AG04450 (cell line): Measurements from ENCODE around the gene ATP1B3. TPM values are rescaled to one million over a fixed set of nuclear protein-coding genes. Genes with fewer than 3 reads are reported as not detected.
"Not testable (repeated sequence)": the region's sequence is repeated elsewhere in the genome, so short reads cannot be mapped to it uniquely, and the experiment has no call there.

Source experiments
- CTCF ChIA-PET: fragments of 300-600, 350-600 bp; formaldehyde crosslinking; extraction: SDS; loops from one replicate; lab custom pipeline; 2022; ENCODE audit warnings: antibody characterized with exemption, inconsistent platforms; lab: Charles Lee
- POLR2A ChIA-PET: fragments of 350-600 bp; formaldehyde crosslinking; extraction: SDS; loops from one replicate; lab custom pipeline; 2021; ENCODE audit warnings: antibody characterized with exemption, inconsistent platforms; lab: Yijun Ruan, JAX
- DNase-seq: peaks from one replicate; pipeline ENCODE4 v3.0.0-alpha.2; 2011; ENCODE audit warnings: low read depth, low spot score
- H3K27ac ChIP-seq: one replicate; pipeline ENCODE4 v1.5.1; 2012; ENCODE audit warnings: low read depth, low read length, control low read depth
- H3K27me3 ChIP-seq: one replicate; pipeline ENCODE4 v1.6.0; 2012; ENCODE audit warnings: low read length; ENCODE audit not compliant: control insufficient read depth, insufficient read depth
- H3K4me3 ChIP-seq: 2 replicates; pipeline ENCODE4 v1.5.1; 2011; ENCODE audit warnings: mild to moderate bottlenecking, low read depth, low read length, control low read depth
- H3K9me3 ChIP-seq: 2 replicates; pipeline ENCODE4 v1.5.1; 2012; ENCODE audit warnings: low read length; ENCODE audit not compliant: control insufficient read depth, insufficient read depth
- CTCF ChIP-seq: IDR thresholded peaks from 2 replicates; pipeline ENCODE4 v1.5.1; 2011; ENCODE audit warnings: low read depth, low read length, control low read depth, inconsistent platforms
- polyA plus RNA-seq: library from polyadenylated mRNA; depleted of rRNA; stranded (reverse); fragments of >200 nt; gene quantifications from 2 replicates; pipeline ENCODE4 v1.2.3, GENCODE V29; 2011

Gene ATP1B3
- polyA plus RNA-seq, 1 experiment, result 199 TPM

DNA sequence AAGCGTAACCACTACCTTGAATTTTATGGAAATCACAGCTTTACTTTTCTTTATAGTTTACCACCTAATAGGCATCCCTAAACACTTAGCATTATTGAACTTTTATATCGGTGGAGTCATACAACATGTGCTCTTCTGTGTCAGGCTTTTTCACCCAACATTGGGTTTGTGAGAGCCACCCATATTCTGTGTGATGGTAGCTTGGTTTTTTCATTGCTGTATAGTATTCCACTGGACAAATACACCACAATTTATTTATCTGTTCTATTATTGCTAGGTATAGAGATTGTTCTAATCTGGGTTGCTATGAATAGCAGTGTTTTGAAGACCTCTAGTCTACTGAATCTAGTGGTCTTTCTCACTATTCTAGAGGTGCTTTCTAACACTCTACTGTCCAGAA lies 31.6 kb upstream of the ATP1B3 start:
- CTCF ChIA-PET, result interaction anchor here (1.4 to 1.9 kb wide), 2 partner anchors 31 to 106 kb away, joined by 3 to 7 read pairs; partner anchors contain the start of gene RNF7
- no peaks in the 10 kb centered on the region for H3K27me3 ChIP-seq
- no peak overlapping the region for H3K27ac ChIP-seq
- no peak overlapping the region for H3K4me3 ChIP-seq
- H3K9me3 ChIP-seq, result no peaks in the 10 kb centered on the region
- POLR2A ChIA-PET, result interaction anchor here (0.6 kb wide), 1 partner anchor 14 kb away, joined by 3 read pairs; no protein-coding TSS in a partner anchor
- DNase-seq, result no peak
- TF ChIP-seq CTCF, result no peak

DNA sequence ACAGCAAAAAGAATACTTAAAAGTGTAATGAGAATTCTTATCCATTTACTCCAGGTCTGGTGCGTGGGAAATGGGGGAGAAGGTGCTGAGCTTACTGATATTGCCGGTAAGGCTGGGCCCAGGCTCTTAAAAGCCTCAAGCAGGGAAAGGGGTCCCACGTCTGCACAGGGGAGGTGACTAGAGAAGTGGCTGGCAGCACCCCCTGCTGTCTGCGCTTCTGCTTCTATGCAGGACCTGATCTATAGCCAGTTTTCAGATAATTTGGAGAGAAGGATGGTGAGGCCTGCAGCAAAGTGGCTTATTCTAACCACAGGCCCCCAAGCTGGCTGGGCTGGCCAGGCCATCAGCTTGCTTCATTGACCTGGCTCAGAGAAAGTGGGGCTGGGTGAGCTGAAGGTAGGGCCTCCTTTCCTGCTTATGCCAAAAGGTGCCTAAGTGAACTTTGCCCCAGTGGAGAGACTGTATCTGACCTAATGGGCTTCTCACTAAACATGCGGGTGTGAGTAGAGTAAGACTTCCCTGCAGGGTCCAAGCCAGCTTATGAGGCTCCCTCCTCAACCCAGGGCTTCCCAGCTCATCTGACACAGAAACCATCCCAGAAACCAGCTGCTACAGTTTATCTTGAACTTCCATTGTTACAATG lies 30.9 kb upstream of the ATP1B3 start:
- Histone ChIP-seq H3K9me3 (no peaks in the 10 kb centered on the region), H3K27ac (no peak overlapping the region), H3K27me3 (no peaks in the 10 kb centered on the region), H3K4me3 (no peak overlapping the region)
- TF ChIP-seq CTCF, result no peak
- ChIA-PET POLR2A (no interaction called here), CTCF (interaction anchor here (1.4 to 1.9 kb wide), 2 partner anchors 30 to 107 kb away, joined by 3 to 7 read pairs; partner anchors contain the start of gene RNF7)
- no peak for DNase-seq

GRCh38 chr3:141846050-141846433 lies 30.4 kb upstream of the ATP1B3 start:
- no peak for DNase-seq
- Histone ChIP-seq H3K27ac (no peak overlapping the region), H3K27me3 (no peaks in the 10 kb centered on the region), H3K9me3 (no peaks in the 10 kb centered on the region), H3K4me3 (no peak overlapping the region)
- TF ChIP-seq CTCF, result no peak
- POLR2A ChIA-PET, result no interaction called here
- CTCF ChIA-PET, result no interaction called here

DNA sequence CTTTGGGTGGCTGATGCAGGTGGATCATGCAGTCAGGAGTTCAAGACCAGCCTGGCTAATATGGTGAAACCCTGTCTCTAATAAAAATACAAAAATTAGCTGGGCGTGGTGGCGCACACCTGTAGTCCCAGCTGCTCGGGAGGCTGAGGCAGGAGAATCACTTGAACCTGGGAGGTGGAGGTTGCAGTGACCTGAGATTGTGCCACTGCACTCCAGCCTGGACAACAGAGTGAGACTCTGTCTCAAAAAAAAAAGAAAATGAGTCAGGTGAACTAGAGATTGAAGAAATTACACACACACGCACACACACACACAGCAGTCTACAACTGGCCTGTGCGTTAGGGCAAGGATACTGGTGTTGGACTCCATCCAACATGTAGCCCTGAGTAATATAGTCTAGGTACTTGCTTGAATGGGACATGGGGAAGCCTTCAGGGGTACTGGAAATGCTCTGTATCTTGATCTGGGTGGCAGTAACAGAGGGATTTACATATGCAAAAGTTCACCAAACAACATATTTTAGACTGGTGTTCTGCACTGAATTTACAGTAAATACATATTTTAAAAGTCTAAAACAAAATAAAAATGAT lies 28.2 kb upstream of the ATP1B3 start:
- H3K27ac ChIP-seq, H3K4me3 ChIP-seq, CTCF ChIA-PET, POLR2A ChIA-PET, H3K27me3 ChIP-seq, H3K9me3 ChIP-seq, DNase-seq: not testable (repeated sequence)

DNA sequence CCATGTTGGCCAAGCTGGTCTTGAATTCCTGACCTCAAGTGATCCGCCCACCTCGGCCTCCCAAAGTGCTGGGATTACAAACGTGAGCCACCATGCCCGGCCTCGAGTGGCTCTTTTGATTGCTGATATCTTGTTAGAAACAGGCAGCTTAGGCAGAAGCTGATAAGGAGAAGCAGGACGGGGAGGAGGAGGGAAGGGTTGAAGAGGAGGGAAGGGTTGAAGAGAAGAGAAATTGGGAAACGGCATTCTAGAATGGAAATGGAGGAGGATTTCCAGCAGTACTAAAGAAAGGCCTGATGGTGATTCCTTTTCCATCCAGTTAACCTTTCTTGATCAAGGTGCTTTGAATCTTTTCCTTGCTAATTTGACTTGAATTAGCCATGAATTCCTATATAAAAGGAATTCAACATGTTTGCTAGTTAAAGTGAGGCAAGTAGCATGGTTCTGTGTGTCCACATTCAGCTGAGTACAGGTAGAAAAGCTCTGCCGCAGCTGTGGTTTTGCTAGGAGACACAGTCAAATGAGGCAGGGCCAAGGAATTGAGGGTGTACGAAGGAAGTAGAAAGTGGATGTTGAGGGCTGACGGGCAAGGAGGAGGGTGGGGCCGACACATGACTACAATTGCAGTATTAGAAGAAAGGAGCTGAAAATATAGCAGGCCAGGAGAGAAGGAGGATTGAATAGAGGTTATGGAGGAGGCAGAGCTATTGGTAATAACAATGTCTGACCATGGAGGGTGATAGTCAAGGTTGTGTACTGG lies 27.2 kb upstream of the ATP1B3 start:
- Histone ChIP-seq H3K27ac (no peak overlapping the region), H3K4me3 (no peak overlapping the region), H3K9me3 (no peaks in the 10 kb centered on the region), H3K27me3 (no peaks in the 10 kb centered on the region)
- POLR2A ChIA-PET, result no interaction called here
- TF ChIP-seq CTCF, result no peak
- CTCF ChIA-PET, result interaction anchor here (0.9 kb wide), 1 partner anchor 26 kb away, joined by 6 read pairs; no protein-coding TSS in a partner anchor
- DNase-seq, result no peak
